SK-N-DZ (cell line): ENCODE results near the gene UBE2J2.

Source experiments
- DNase-seq: peaks from one replicate; pipeline ENCODE4 v3.0.0-alpha.2; 2015; ENCODE audit warnings: low spot score
- small RNA-seq, 2 experiments: library from RNA; depleted of rRNA; stranded (forward); fragments of <200 nt; gene quantifications; one replicate each; pipeline ENCODE3, GENCODE V24; 2014

The UBE2J2 gene

GRCh38 chr1:1213345-1214265 lies 60.0 kb downstream of the UBE2J2 start, which contains the start of gene TNFRSF4:
Gene TNFRSF4, minus strand, starts transcription at chr1:1214153. Its CDS starts 26 bp downstream, at chr1:1214127.
- no peak for DNase-seq

- DNase-seq, result no peak
Observed at GRCh38 chr1:1212780-1213344, 60.8 kb downstream of the UBE2J2 start.

- no peak for DNase-seq
Observed at GRCh38 chr1:1211541-1212441, 61.9 kb downstream of the UBE2J2 start.

- DNase-seq, result no peak
Observed at GRCh38 chr1:1210726-1211540, 62.7 kb downstream of the UBE2J2 start.

GRCh38 chr1:1208713-1209433 lies 64.8 kb downstream of the UBE2J2 start:
- DNase-seq, result no peak

GRCh38 chr1:1207571-1207892 lies 66.1 kb downstream of the UBE2J2 start:
- DNase-seq, result no peak

- no peak for DNase-seq
Observed at GRCh38 chr1:1206966-1207531, 66.6 kb downstream of the UBE2J2 start.

GRCh38 chr1:1206376-1206965 lies 67.2 kb downstream of the UBE2J2 start, which contains the start of gene TNFRSF18:
Gene TNFRSF18, minus strand, starts transcription at chr1:1206592. Its CDS starts 21 bp downstream, at chr1:1206571.
- DNase-seq, result no peak

- no peak for DNase-seq
Observed at GRCh38 chr1:1205769-1206375, 67.8 kb downstream of the UBE2J2 start.

- no peak for DNase-seq
Observed at GRCh38 chr1:1204998-1205768, 68.5 kb downstream of the UBE2J2 start.

GRCh38 chr1:1204425-1204920 lies 69.2 kb downstream of the UBE2J2 start:
- DNase-seq, result no peak

Small RNA genes lying within 50 kb of the gene (small RNA-seq; reads per million reads assigned to genes)
- gene MIR6726, result 0 to 0.04 reads per million in 2 experiments
